B cell (primary cell): ENCODE data around the gene KCTD10. TPM values are rescaled to one million over a fixed set of nuclear protein-coding genes. Genes with fewer than 3 reads are reported as not detected.

Source experiments
- ATAC-seq: fragments of 200-7000 bp; cut with Tn5 transposase; one replicate; pipeline ENCODE4 v1.10.0; 2021; ENCODE audit warnings: low read depth, mild to moderate bottlenecking, moderate number of reproducible peaks, moderate library complexity
- CTCF ChIA-PET: fragments of 350-600 bp; sonication (Branson Sonifier 250); formaldehyde crosslinking; loops from one replicate; lab custom pipeline; 2021; ENCODE audit warnings: antibody characterized with exemption, inconsistent platforms; lab: Charles Lee
- POLR2A ChIA-PET: fragments of 350-600 bp; sonication (Branson Sonifier 250); formaldehyde crosslinking; loops from one replicate; lab custom pipeline; 2021; ENCODE audit warnings: antibody characterized with exemption; lab: Charles Lee
- DNase-seq: peaks from one replicate; pipeline ENCODE4 v3.0.0; 2013
- H2AFZ ChIP-seq: 2 replicates; pipeline ENCODE4 v1.6.1; 2012; ENCODE audit warnings: mild to moderate bottlenecking, low read depth, low read length; ENCODE audit not compliant: insufficient read depth, poor library complexity, severe bottlenecking
- H3K27ac ChIP-seq, 2 donors: 1 replicate in 1 of 2; 2 replicates in 1 of 2; pipeline ENCODE4 v1.5.1; 2012 to 2013; ENCODE audit warnings: low read length in 2 of 2, mild to moderate bottlenecking in 2 of 2, moderate library complexity in 1 of 2
- H3K27me3 ChIP-seq, 4 experiments: fragments of 200-600 bp in 1 of 4; sonication (generic) in 1 of 4; replicated peaks in 1 of 4; 1 replicate in 2 of 4; 2 replicates in 2 of 4; pipeline versions ENCODE4 v1.6.1 to v1.7.0; 2013 to 2016; ENCODE audit warnings: low read length in 3 of 4, mild to moderate bottlenecking in 2 of 4, mixed read lengths in 1 of 4, moderate library complexity in 1 of 4; ENCODE audit not compliant: insufficient read depth in 4 of 4, control insufficient read depth in 3 of 4; ENCODE audit errors: control extremely low read depth in 1 of 4
- H3K36me3 ChIP-seq, 2 experiments: replicated peaks in 1 of 2; 1 replicate in 1 of 2; 2 replicates in 1 of 2; pipeline versions ENCODE4 v1.6.1 to v1.7.1; 2013; ENCODE audit warnings: low read length in 1 of 2; ENCODE audit not compliant: insufficient read depth in 2 of 2, control insufficient read depth in 1 of 2; ENCODE audit errors: control extremely low read depth in 1 of 2, extremely low read depth in 1 of 2
- H3K4me1 ChIP-seq, 2 donors: fragments of 200-600 bp in 1 of 2; sonication (generic) in 1 of 2; 1 replicate in 1 of 2; 2 replicates in 1 of 2; pipeline versions ENCODE4 v1.5.1 to v1.6.1; 2013 to 2017; ENCODE audit warnings: low read length in 2 of 2; ENCODE audit not compliant: control insufficient read depth in 2 of 2, insufficient read depth in 2 of 2
- H3K4me2 ChIP-seq: replicated peaks from 2 replicates; pipeline ENCODE3; 2012; ENCODE audit warnings: mild to moderate bottlenecking, low read depth, low read length; ENCODE audit not compliant: poor library complexity, severe bottlenecking
- H3K4me3 ChIP-seq, 5 experiments: fragments of 200-600 bp in 1 of 5; sonication (generic) in 1 of 5; 1 replicate in 3 of 5; 2 replicates in 2 of 5; pipeline versions ENCODE4 v1.5.1 to v1.7.0; 2011 to 2016; ENCODE audit warnings: low read length in 4 of 5, mild to moderate bottlenecking in 4 of 5, low read depth in 2 of 5, control low read depth in 1 of 5, moderate library complexity in 1 of 5; ENCODE audit not compliant: insufficient read depth in 1 of 5; ENCODE audit errors: control extremely low read depth in 1 of 5, extremely low read depth in 1 of 5
- H3K79me2 ChIP-seq: fragments of 200-600 bp; sonication (generic); one replicate; pipeline ENCODE4 v1.6.0; 2016; ENCODE audit warnings: low read length; ENCODE audit not compliant: control insufficient read depth, insufficient read depth
- H3K9ac ChIP-seq: fragments of 200-600 bp; sonication (generic); 2 replicates; pipeline ENCODE4 v1.6.1; 2017; ENCODE audit warnings: mild to moderate bottlenecking, low read length, moderate library complexity
- H3K9me3 ChIP-seq, 3 donors: one replicate each; pipeline versions ENCODE4 v1.6.1 to v1.7.1; 2013; ENCODE audit warnings: low read length in 2 of 3; ENCODE audit not compliant: control insufficient read depth in 2 of 3, insufficient read depth in 1 of 3; ENCODE audit errors: control extremely low read depth in 1 of 3
- H4K20me1 ChIP-seq: 2 replicates; pipeline ENCODE4 v1.6.0; 2012; ENCODE audit warnings: mild to moderate bottlenecking, low read length; ENCODE audit not compliant: insufficient read depth, control insufficient read depth, poor library complexity, severe bottlenecking
- H3K27ac Mint-ChIP-seq: one replicate; pipeline ENCODE4 v1.8.0; 2021; ENCODE audit warnings: mixed read lengths
- H3K27me3 Mint-ChIP-seq: one replicate; pipeline ENCODE4 v1.8.0; 2021; ENCODE audit warnings: mixed read lengths
- H3K4me1 Mint-ChIP-seq: one replicate; pipeline ENCODE4 v1.8.0; 2021; ENCODE audit warnings: mixed read lengths
- H3K4me3 Mint-ChIP-seq: one replicate; pipeline ENCODE4 v1.8.0; 2021; ENCODE audit warnings: mixed read lengths
- H3K9me3 Mint-ChIP-seq: one replicate; pipeline ENCODE4 v1.8.0; 2022; ENCODE audit warnings: mixed read lengths; ENCODE audit not compliant: insufficient read depth
- CTCF ChIP-seq: fragments of 200-600 bp; IDR thresholded peaks from one replicate; pipeline ENCODE4 v1.8.0; 2022; ENCODE audit warnings: antibody characterized with exemption, mild to moderate bottlenecking
- EZH2 ChIP-seq: IDR thresholded peaks from 2 replicates; pipeline ENCODE4 v1.6.1; 2012; ENCODE audit warnings: borderline replicate concordance, low read depth, mild to moderate bottlenecking, moderate library complexity, low read length; ENCODE audit not compliant: insufficient read depth, poor library complexity, severe bottlenecking
- WGBS: methylation state at CpG from one replicate; pipeline ENCODE4 v1.1.5; 2013; ENCODE audit warnings: missing lambda C conversion rate; ENCODE audit not compliant: insufficient coverage; 5-methylcytosine and 5-hydroxymethylcytosine counted together
- intact Hi-C: fragments of 100-400 bp; cut with micrococcal nuclease; formaldehyde crosslinking; loops from one replicate; pipeline ENCODE4 v1.10.0; 2022
- polyA plus RNA-seq: library from polyadenylated mRNA; depleted of rRNA; stranded (reverse); fragments of >200 nt; gene quantifications from 2 replicates; pipeline ENCODE4 v1.2.3, GENCODE V29; 2012
- total RNA-seq, 2 donors: library from RNA; stranded (reverse); fragments of 120-200 nt in 1 of 2; gene quantifications; 1 replicate in 1 of 2; 2 replicates in 1 of 2; pipeline versions ENCODE4 v1.2.3 to v1.2.4, GENCODE V29; 2013 to 2022

The KCTD10 gene
- total and polyA plus RNA-seq, 2 donors (not counting 1 experiment from before 2014, with no cell fraction given), result 15.4 to 30.9 TPM

- Histone ChIP-seq H4K20me1 (no peaks in the 10 kb centered on the region), H3K4me3 (no peak overlapping the region), H3K9ac (no peak overlapping the region), H3K79me2 (no peaks in the 10 kb centered on the region), H2AFZ (no peak overlapping the region), H3K4me2 (no peak overlapping the region), H3K9me3 (no peaks in the 10 kb centered on the region), H3K27ac (no peak overlapping the region), H3K4me1 (no peaks in the 10 kb centered on the region), H3K27me3 (no peaks in the 10 kb centered on the region), H3K36me3 (peaks cover 16 to 93% of the 10 kb centered on the region in 2 experiments)
- Mint-ChIP-seq H3K4me1 (no peaks in the 10 kb centered on the region), H3K27me3 (no peaks in the 10 kb centered on the region), H3K9me3 (no peaks in the 10 kb centered on the region), H3K4me3 (no peak overlapping the region), H3K27ac (no peak overlapping the region)
- no peak for ATAC-seq
- no peak for TF ChIP-seq CTCF
- no peak for TF ChIP-seq EZH2
- intact Hi-C loops, result no loop called here
- DNase-seq, result no peak
- POLR2A ChIA-PET, result no interaction called here
- no CpG with 5 or more reads among the region's 1 CpG for WGBS
- CTCF ChIA-PET, result interaction anchor here (0.6 kb wide), 1 partner anchor 18 kb away, joined by 3 read pairs; no protein-coding TSS in a partner anchor
Observed at GRCh38 chr12:109504068-109504467, 27.0 kb upstream of the KCTD10 start.

GRCh38 chr12:109503611-109504010 is 26.5 kb upstream of the KCTD10 start:
- H3K4me3 Mint-ChIP-seq, result no peak overlapping the region
- DNase-seq (no peak), ATAC-seq (no peak)
- Histone ChIP-seq H3K9ac (no peak overlapping the region), H3K27me3 (no peaks in the 10 kb centered on the region), H3K4me1 (no peaks in the 10 kb centered on the region), H3K4me3 (no peak overlapping the region), H4K20me1 (no peaks in the 10 kb centered on the region), H3K79me2 (no peaks in the 10 kb centered on the region), H2AFZ (no peak overlapping the region), H3K4me2 (no peak overlapping the region), H3K27ac (no peak overlapping the region), H3K9me3 (no peaks in the 10 kb centered on the region), H3K36me3 (peaks cover 16 to 93% of the 10 kb centered on the region in 2 experiments)
- WGBS, result 100% methylated on average over 1 of the region's 3 CpGs
- ChIA-PET POLR2A (no interaction called here), CTCF (no interaction called here)
- TF ChIP-seq CTCF, result no peak
- no peak for TF ChIP-seq EZH2
- H3K27ac Mint-ChIP-seq, result no peak overlapping the region
- no peaks in the 10 kb centered on the region for H3K27me3 Mint-ChIP-seq
- no peaks in the 10 kb centered on the region for H3K4me1 Mint-ChIP-seq
- intact Hi-C loops, result no loop called here
- no peaks in the 10 kb centered on the region for H3K9me3 Mint-ChIP-seq
